Measurements from ENCODE around the gene OR4M2. TPM values are rescaled to one million over a fixed set of nuclear protein-coding genes. Genes with fewer than 3 reads are reported as not detected.
"Not testable (repeated sequence)": the region's sequence is repeated elsewhere in the genome, so short reads cannot be mapped to it uniquely, and the experiment has no call there.

The OR4M2 gene
- not detected for total RNA-seq

DNA sequence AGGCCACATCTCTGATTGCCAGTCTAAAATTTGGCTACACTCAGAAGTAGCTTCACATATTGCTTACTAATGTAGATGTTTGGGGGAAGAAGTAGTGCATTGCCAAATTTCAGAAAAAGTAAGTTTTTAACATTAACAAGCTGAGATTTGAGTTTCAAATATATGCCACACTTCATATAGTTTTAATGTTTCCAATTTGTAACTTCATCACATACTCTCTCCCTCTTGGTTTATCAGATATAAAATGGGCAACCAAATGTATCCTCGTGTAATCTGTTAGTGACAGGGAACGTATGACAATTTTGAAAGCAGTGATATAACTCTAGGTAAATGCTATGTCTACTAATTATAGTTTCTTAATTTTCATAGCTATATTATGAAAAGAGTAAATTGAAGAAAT, at the start of gene OR4M2:
OR4M2 (plus strand) TSS at position 301 of the 400 bp plus-strand sequence; CDS start at position 399, 98 bp downstream.
- DNase-seq: not testable (repeated sequence)

DNA sequence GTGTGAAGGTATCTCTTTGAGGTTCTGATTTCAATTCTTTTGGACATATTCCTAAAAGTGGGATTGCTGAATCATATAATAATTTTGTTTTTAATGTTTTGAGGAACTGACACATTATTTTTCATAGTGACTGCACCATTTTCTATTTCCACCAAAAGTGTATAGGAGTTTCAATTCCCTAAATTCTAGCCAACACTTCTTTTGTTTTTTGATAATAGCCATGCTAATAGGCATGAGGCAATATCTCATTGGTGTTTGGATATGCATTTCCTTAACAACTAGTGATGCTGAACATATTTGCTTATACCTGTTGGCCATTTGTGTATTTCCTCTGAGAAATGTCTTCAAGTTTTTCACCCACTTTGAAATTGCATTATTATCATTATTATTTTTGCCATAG, 11.1 kb upstream of the OR4M2 start:
- DNase-seq: not testable (repeated sequence)

DNA sequence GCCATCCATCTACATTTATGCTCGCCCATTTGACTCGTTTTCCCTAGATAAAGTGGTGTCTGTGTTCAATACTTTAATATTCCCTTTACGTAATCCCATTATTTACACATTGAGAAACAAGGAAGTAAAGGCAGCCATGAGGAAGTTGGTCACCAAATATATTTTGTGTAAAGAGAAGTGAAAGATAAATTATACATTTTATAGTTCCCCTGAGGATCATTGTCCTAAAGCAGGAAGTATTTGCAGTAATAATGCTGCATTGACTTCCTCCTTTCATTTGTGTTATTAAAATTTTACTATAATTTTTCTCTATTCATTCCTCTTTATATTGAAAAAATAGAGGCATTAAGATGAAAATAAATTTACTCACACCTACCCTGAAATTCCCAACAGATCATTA, 1.1 kb downstream of the OR4M2 start:
- not testable (repeated sequence) for DNase-seq

DNA sequence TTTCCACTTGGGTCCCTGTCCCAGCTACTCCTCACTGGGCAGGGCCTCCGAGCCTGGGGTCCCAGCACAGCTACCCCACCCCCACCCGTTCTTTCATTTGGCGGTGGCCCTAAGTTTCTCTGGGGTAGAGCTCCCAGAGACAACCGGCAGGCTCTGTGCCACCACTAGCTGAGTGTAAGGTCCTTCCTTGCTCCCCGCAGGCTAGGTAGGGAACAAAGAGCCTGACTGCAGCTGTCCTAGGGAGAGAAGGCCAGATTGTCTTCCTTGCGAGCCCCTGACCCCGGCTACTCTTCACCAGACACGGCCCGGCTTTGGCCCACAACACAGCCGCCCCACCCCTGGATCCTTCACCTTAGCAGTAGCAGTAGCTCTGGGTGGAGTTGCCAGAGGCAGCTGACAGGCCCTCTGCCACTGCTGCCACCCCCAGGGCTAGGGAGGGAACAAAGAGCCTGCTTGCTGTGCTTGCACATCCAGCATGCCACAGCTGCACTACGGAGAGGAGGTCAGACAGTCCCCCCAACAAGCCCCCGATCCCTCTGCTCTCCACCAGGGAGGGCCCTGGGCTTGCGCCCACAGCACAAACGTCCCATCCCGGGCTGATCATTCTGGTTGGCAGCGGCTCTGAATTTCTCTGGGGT, 18.4 kb downstream of the OR4M2 start:
- DNase-seq: not testable (repeated sequence)

DNA sequence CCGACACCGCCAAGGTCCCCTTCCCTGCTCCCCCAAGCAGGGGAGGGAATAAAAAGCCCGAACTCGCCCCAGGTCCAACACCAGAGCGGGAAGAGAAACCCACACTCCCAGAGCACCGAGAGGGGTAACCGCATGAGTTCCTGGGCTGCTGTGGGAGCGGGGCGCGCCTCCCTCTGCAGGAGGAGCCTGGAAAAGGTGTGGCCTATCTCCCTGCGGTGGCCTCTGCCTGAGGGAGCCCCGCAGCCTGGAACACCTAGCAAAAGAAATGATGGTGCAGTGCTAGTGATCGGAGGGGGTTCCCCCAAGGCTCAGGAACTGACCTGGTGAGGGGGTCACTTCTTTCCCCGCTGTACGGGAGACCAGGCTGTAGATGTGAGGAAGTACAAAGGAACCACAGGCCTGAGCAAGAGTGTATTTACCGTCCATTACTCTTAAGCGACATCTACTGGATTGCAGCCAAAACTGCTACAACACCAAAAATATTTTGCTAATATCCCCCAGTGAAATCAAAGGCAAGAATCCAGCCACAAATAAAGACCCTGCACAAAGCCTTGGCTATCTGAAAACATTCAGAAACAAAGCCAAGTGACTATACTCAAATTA, 19.1 kb downstream of the OR4M2 start:
- not testable (repeated sequence) for DNase-seq

DNA sequence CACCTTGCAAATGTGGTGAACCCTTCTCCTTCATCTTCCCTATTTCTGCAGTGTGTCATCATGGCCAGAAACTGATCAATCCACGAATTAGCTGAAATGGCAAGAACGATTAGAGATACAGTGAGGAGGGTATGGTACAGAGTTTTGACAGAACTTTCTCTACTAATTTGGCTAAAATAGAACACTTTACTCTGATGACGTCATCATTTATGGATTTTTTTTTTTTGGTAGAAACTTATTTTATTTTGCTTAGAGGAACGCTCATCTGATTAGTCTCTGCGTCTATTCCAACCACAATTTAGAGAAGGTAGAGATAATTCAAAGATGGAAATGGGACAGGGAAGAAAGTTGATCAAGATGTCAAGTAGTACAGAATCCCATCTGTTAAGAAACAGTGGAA, 41.7 kb downstream of the OR4M2 start:
- not testable (repeated sequence) for DNase-seq

Other genes starting within 250 kb of the OR4M2 start
- gene POTEB, start 202.8 kb upstream of the OR4M2 start, total RNA-seq: not detected